Activated gamma-delta T cell treated with Interleukin-2 at 50 U/mL for 16 hours (primary cell): ENCODE data around the gene ALDH16A1.

Experiments used
- DNase-seq: peaks from one replicate; pipeline ENCODE4 v3.0.0-alpha.2; 2020

Gene ALDH16A1

DNA sequence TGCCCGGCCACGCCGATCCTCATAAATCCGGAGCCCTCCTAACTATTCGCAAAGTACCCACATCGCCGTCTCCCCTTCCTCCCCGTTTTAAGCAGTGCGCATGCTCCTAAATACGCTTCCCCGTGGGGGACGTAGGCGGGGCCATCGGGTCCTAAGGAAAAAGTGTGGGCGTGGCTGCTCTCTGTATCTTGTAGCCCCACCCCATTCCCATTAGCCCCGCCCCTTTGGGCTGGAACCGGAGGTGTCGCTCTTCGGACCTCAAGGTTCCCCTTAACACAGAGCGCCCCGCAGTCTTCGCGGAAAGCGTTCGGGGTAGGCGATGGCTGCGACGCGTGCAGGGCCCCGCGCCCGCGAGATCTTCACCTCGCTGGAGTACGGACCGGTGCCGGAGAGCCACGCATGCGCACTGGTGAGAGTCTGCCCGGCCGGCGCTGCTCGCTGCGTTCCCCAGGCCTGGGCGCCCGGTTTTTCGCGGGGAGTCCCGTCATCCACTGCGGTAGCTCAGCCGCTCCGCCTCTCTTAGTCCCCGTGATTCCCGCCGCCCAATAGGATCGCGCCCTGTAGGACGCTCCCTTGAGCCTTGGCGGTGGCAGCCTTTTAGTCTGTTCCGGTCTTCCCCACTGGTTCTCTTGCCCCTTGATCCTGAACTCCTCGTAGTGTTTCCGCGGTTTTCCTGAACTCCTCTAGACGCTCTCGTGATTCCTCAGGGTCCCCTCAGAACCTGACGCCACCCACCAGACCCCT lies at the start of gene ALDH16A1:
TSS of gene ALDH16A1 (plus strand) at position 213 of the 744 bp plus-strand sequence. CDS start at position 320, 107 bp downstream.
- DNase-seq = peak; percentile 96

DNA sequence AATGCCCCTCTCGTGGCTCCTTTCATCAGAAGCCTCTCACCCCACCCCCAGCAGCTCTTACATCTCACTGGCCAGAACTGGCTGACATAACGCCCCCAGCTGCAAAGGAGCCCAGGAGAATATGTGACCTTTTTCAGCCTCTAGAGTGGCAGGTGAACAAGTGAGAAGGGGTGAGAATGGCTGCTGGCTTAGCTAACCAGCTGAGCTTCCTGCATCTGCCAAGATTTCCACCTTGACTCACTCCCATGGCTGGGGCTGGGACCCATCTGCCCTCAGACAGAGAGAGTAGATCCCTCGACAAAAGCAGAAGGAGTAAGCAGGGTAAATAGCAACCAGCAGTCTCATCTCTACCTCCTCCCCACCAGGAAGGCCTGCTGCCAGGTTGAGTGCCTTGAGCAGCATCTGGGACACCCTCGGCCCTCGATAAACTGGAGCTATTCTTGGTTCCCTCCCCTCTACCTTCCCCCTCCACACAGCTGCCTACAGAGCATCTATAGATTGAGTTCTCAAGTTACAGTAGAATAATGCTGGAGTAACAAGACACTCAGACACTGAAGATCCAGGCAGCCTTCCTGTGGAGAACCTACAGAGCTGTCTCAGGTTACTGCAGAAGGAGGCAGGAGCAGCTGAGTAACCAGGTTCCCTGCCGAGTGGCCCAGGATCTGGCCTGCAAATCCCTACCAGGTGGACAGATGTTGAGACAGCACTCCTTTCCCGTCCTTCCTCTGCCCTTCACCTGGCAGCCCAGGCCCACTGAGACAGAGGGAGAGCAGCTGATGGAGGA lies 49.4 kb upstream of the ALDH16A1 start:
- DNase-seq = no peak

DNA sequence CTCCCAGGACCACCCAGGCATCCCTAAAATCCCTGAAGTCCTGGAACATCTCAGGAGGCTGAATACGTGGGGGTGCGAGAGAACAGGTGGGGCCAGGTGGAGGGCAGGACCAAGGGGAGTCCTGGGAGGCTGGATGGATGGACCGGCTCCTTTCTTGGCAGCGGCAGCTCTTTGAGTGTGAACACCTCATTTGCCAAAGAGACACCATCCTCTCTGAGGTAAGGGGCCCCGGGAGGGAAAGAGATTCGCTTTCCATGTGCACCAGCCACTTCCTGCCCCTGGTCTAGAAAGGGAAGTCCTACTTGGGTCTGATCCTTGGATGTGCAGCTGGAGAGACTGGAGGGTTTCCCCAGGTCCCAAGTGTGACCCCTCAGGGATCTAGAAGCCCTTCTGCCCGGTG lies 45.9 kb upstream of the ALDH16A1 start:
- DNase-seq = no peak

DNA sequence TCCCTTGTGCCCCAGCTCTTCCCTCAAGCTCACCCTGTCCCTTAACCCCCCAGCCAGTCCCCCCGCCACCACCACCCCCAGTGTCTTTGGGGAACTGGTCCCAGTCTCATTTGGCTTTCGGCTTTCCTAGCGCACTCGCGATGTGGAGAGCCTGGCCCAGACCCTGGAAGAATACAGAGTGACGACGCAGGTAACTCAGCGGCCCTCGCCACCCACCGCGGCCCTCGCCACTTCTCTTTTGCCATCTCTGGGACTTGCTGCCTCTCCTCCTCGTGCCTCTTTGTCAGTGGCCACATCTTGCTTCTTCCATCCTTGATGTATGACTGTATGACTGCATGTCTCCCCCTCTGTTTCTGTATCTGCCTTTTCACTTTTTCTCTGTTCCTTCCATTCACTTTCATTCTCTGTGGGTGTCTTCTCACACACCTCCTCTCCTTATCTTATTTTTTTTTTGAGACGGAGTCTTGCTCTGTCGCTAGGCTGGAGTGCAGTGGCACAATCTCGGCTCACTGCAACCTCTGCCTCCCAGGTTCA lies 45.5 kb upstream of the ALDH16A1 start:
- no peak for DNase-seq

DNA sequence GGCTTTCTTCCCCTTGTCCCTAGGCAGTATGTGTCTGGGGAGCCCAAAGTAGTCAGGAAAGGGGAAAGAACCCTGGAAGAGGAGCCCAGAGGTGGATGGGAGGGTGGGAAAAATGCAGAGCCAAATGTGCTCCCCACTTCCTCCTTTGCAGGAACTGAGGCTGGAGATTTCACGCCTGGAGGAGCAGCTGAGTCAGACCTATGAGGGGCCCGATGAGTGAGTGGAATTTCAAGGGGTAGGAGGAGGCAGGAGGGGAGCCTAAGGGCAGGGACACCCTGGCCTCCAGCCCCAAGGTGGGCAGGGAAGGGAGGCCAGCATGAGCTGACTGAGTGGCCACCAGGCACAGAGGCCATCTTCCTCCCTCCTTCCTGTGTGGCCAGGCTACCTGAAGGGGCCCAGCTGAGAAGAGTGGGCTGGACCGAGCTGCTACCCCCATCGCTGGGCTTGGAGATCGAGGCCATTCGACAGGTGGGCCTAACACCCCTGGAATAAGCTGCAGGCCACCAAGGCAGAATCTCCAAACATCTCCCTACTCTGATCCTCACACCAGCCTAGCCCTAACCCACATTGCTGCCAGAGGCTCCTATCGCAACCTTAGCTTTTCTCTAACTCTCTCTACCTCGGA lies 44.1 kb upstream of the ALDH16A1 start:
- no peak for DNase-seq

DNA sequence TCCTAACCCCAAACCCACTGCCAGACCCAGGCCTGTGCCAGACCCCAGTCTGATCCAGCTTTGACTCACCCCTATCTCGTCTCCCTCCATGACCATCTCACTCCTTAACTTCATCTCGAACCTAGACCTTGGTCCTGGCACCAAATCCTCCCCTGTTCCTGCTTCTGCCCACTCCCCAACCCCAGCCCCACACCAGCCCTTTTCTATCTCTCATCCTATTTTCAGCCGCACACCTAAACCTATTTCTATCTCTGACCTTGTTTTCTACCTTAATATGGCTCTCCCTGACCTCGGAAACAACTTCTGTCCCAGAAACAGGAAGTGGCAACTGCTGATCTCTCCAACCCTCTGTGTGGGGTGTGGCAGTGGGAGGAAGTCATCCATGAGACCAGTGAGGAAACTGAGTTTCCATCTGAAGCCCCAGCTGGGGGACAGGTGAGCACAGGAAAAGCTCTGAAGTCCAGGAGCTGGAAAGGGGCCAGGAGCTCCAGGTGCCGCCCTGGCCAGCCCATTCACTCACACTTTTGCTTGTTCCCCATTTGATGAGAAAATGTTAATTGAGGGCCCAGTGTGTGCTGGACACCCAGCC lies 43.5 kb upstream of the ALDH16A1 start:
- DNase-seq = no peak

DNA sequence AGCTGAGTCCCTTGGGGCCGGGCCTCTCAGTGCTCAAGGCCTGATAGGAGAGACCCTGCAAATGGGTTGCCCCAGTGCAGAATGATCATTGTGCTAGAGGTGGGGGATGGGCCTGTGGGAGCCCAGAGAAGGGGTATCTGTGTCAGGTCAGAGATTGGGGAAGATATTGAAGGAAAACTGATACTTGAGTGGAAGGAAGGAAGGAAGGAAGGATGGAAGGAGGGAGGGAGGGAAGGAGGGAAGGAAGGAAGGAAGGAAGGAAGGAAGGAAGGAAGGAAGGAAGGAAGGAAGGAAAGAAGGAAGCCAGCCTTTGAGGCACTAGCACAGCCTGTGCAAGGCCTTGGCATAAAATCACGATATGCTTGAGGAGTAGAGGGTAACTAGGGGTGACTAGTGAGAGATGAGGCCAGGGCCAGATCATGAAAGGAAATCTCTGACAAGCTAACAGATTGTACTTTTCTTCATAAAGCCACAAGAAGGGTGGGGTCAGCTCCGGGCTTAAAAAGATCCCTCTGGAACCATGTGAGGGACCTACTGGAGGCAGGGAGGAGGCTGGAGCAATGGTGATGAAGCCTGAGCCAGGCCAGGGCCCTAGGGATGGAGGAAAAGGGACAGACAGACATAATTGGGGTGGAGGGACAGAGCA lies 41.2 kb upstream of the ALDH16A1 start:
- no peak for DNase-seq

DNA sequence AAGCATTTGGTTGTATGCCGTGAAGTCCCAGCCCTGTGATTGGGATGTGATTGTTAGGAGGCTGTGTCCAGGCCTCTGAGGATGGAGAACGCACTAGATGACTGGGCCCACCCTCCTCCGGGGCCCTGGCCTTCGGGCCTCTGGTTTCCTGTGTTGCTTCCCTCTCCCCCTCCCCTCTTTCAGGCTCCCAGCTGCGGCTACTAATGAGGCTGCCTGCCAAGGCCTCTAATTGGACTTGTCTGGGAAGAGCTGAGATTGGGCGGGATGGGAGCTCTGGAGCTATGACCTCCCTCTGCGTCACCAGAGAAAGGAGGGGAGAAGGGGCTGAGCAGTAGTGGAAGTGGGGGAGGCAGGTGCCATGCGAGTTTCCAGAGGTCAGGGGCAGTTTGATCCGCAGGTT lies 39.7 kb upstream of the ALDH16A1 start:
- no peak for DNase-seq

DNA sequence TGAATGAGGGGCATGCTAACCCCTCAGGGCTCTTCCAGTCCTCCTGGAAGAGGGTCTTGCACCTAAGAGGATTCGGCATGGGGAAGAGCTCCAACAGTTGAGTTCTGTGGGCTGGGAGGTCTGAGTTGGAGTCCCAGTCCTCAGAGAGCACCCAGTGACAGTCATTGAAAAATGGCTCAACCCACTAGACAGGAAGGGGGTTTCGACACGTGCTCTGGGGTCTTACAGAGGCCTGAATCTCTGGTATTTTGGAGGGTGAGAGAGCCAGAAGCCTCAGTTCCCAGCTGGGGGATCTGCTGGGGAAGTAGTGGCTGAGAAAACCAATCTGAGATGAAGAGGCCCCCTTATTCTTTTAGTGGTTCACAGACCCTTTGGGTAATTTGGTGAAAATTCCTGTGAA lies 38.8 kb upstream of the ALDH16A1 start:
- no peak for DNase-seq

DNA sequence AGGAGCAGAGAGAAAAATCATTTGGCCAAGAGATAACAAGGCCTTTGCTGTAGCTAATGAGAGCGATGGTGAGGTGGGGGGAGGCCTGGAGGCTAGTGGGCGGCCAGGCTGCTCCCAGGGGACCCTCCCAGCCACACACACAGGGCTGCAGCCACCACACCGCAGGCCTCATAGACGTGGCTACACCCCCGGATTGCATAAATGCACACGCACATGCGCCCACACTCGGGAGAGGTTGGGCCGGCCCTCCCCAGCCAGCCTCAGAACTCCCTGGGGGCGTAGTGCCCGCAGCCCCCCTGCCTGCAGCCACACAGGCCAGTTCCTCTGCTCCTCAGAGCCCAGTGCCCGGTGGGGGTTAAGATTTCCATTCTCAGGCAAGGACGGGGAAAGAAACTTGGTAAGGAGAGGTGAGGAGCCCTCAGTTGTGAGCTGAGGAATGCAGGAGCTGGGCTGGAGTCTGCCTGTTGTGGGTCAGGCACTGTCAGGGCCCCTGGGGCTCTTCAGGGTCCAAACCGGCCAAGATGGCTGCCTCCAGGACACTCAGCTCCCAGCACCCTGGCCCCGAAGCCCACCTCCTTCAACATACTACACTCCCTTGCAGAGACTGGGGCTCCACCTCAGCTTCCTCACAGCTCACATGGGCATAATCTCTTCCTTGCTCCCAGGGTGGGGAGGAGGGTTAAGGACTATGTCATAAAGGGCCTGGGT lies 37.8 kb upstream of the ALDH16A1 start:
- DNase-seq = no peak

DNA sequence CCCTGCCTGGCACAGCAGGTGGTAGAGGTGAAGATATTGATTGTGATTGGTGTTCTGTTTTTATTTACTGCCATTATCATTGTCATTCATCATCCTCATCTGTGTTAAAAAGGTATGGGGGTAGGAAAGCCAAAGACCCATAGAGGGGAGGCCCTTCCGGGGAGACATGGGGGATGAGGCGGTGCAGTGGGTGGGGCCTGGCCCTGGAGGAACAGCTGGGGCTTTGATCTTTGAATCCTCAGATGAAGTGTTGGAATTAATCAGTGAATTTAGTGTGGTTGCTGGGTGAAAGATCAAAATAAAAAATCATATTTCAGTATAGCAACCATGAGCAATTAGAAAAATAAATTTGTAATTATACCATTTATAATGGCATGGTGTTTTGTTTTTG lies 37.2 kb upstream of the ALDH16A1 start:
- no peak for DNase-seq

DNA sequence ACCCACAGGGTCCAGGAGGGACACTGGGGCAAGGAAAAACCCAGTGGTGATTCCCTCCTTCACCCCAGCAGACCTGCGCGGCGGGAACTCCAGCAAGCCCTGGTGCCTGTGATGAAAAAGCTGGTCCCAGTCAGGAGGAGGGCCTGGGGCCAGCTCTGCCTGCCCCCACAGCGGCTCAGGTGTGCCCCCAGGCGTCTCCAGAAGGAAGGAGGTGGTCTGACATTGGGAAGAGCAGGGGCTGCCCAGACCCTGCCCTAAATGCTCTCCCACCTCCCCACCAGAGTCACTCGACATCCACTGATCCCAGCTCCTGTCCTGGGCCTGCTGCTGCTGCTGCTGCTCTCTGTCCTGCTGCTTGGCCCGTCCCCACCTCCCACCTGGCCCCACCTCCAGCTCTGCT lies 35.9 kb upstream of the ALDH16A1 start:
- no peak for DNase-seq

DNA sequence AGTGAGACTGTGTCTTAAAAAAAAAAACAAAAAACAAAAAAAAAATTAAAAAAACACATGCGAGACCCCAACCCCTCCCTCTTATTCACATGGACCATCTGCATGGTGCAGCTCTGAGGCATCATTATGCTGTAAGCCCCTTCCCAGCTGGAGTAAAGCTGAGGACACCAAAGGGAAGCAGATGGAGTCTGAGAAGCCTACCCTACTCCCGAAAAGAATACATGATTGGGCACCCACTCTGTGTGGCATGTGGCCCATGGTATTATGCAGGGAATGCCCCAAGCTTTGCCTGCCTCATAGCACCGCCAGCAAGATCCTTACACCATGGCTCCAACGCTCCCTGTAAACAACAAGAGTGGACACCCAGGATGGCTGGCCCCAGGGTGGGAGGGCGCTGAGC lies 34.5 kb upstream of the ALDH16A1 start:
- no peak for DNase-seq

DNA sequence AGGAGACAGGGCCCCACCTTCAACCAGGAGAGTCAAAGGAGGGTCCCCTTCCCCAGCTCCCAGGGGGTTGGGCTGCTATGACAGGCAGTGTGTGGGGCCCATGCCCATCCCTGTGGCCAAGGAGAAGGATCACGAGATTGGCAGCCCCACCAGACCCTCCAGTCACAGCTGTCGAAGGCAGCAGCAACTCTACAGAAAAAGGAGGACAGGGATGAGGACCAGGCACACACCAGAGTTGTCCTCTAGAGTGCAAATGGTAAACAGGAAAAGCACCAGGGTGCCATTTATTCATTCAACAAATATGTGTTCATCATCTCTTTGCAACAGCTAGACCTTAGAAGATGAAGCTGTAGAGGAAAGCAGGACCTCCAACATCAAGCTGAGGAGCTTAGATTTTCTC lies 33.9 kb upstream of the ALDH16A1 start:
- no peak for DNase-seq

DNA sequence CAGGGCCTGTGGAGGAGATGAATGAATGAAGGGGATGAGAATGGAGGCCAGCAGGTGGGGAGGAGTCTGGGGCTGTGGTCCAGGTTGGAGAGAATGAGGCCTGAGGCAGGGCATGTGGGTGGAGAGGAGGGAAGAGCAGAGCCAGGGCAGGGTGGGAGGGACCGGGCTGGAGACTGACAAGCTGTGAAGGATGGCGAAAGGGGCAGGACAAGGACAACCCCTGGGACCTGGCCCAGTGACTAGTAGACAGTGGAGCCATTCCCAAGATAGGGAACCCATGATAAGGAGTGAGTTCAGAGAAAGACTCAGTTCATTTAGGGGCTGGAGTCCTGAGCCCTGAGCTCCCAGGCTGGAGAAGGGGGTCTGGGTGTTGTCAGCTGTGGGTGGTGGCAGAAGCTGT lies 32.8 kb upstream of the ALDH16A1 start:
- DNase-seq = no peak

DNA sequence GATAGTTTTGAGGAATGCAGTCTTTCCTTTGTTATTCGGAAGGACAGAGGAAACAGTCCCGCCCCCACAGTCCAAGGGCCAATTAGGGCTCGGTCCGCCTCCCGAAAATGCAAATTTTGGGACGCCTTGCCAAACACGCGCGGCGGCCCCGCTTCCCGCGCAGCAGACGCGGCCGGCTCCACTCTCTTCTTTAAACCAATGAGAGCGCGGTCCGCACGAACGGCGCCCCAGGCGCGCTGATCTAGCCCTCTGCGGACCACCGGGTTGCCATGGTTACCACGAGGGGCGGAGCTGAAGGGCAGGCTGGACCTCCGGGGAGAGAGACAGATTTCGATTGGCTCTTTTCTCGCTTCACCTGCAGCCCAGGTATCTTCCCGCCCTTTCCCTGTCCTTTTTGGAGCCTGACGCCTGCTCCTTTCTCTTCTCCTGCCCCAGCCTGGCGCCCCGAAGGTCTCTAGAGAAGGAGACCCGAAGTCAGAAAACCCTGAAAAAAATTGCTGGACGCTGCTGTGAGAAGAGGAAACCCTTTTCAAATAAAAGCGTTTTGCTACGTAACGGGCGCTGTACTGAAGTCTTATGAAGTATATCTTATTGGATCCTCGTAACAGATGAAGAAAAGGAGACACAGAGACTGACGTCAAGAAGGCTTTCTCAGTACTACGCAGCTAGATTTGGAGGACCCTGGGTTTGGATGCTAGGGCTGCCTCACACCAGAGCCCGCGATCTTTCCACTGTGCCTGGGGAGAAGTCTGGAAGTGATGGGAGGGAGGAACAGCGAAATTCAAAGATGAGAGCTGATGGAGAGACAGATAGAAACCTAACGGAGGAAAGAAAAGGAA lies 31.8 kb upstream of the ALDH16A1 start:
- no peak for DNase-seq

DNA sequence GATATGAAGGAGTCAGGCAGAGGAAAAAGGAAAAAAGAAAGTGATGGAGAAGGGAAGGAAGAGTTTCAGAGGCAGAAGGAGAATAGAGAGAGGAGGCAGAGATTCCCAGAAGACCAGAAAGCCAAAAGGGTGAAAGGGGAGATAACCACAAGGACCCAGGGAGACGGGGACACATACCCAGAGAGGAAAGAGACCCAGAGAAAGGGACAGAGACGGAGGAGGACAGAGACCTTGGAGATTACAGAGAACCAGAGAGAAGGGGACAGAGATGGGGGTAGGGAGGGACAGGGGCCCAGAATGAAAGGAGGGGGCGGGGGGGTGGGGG lies 31.2 kb upstream of the ALDH16A1 start:
- no peak for DNase-seq

DNA sequence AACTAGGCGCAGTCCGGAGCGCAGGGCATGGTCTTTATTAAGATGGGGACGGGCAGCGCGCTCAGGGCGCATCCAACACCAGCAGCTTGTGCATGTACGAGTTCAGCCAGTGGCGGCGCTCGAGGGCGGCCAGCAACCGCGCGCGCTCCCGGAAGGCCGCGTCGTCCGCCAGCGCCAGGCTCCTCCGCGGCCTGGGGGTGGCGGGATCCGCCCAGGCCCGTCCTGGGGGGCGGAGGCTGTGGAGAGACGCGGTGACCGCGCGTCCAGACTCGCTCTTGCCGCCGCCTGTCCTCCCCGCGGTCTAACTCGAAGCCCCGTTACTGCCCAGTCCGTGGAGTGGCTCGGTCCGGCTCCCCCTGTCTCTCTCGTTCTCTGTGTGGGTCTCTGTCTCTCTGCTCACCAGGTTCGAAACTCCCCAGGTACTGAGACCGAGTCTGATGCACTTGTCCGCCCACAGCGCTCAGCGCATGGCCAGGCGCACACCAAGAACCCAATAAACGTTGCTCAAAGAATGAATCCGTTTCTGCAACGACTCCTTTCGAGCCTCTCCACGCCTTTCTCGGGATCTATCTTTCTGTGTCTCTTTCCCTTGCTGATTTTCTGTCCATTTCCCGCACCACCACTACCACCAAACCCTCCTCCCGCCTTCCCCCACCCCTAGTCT lies 30.5 kb upstream of the ALDH16A1 start:
- peak; percentile 30 for DNase-seq

DNA sequence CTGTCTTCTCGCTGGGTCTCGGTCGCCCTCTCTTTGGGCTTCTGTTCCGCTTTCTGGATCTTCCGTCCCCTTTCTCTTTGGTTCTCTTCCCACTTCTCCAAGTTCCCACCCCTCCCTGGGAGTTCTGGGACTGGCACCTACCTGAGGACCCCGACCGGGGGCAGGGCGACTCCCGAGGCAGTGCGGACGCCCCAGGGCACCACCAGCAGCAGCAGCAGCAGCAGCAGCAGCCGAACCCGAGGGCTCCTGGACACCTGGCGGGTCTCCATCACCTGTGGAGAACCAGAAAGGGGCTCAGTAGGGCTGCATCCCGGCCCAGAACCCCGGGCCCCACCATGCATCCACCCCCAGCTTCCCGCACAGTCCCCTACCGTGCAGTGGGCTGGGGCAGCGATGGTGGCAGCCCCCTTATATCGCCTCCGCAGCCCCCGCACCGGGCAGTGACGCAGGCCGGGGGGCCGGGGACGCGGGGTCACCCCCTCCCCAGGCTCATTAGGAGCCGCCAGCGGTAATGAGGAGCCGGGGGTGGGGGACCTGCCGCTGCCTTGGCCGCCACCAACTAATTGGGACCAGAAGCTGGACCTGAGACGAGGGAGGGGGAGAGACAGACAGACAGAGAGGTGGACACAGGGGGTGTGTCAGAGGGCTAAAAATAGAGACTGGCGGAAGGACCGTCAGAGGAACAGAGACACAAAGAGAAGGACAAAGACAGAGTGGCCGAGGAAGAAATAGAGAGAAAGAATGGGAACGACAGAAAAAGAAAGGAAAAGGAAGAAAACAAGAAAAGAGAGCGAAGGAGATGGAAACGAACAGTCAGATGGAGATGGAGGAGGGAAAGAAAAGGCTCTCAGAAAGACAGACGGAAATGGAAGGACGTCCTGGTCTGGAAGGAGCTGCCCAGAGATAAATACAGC lies 29.7 kb upstream of the ALDH16A1 start, which contains the start of gene PTH2:
TSS of gene PTH2 (minus strand) at position 371 of the 914 bp plus-strand sequence. CDS start at position 269, 102 bp downstream.
- no peak for DNase-seq

DNA sequence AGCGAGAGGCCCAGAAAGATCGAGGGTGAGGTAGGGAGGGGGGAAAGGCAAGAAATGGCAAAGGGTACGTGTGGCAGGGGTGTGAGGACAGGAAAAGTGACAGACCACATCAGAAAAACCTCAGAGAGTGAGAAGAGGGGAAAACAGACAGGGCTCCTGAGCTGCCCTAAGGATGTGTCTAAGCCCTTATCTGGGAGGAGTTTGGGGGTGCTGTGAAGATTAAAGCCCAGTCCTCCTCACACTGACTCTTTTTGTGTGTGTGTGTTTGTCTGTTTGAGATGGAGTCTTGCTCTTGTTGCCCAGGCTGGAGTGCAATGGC lies 29.1 kb upstream of the ALDH16A1 start:
- DNase-seq = peak; percentile 31
